OCI-LY3 (cell line): Measurements from ENCODE around the gene TARBP1.
"Not testable (repeated sequence)": the region's sequence is repeated elsewhere in the genome, so short reads cannot be mapped to it uniquely, and the experiment has no call there.

Source experiments
- H2AFZ ChIP-seq: fragments of 200-600, 300-600 bp; shearing (Covaris generic); 2 replicates; pipeline ENCODE4 v1.6.0; 2014; ENCODE audit warnings: antibody characterized with exemption, low read depth, low read length
- H3K27ac ChIP-seq: fragments of 200-600, 300-600 bp; sonication (generic); 2 replicates; pipeline ENCODE4 v1.5.1; 2014; ENCODE audit warnings: mild to moderate bottlenecking, low read length, moderate library complexity, mixed read lengths
- H3K27me3 ChIP-seq: fragments of 200-600, 300-600 bp; sonication (generic); 2 replicates; pipeline ENCODE4 v1.6.1; 2014; ENCODE audit warnings: low read depth, low read length, mixed read lengths
- H3K36me3 ChIP-seq: fragments of 200-600, 300-600 bp; sonication (generic); replicated peaks from 2 replicates; pipeline ENCODE3; 2014; ENCODE audit warnings: low read depth, low read length, mixed read lengths
- H3K4me1 ChIP-seq: fragments of 300-600, 200-600 bp; sonication (generic); 2 replicates; pipeline ENCODE4 v1.6.1; 2014; ENCODE audit warnings: low read length, mixed read lengths
- H3K4me2 ChIP-seq: fragments of 200-600, 300-600 bp; sonication (generic); 2 replicates; pipeline ENCODE4 v1.6.1; 2014; ENCODE audit warnings: low read length, mixed read lengths
- H3K4me3 ChIP-seq: fragments of 300-600, 200-600 bp; sonication (generic); 2 replicates; pipeline ENCODE4 v1.5.1; 2014; ENCODE audit warnings: antibody characterized with exemption, mild to moderate bottlenecking, low read length, moderate library complexity
- H3K79me2 ChIP-seq: fragments of 300-600, 200-600 bp; shearing (Covaris generic); 2 replicates; pipeline ENCODE4 v1.6.1; 2014; ENCODE audit warnings: mild to moderate bottlenecking, low read length, mixed read lengths
- H3K9ac ChIP-seq: fragments of 300-600, 200-600 bp; shearing (Covaris generic); 2 replicates; pipeline ENCODE4 v1.6.0; 2014; ENCODE audit warnings: mild to moderate bottlenecking, low read length, moderate library complexity
- H3K9me3 ChIP-seq: fragments of 200-600, 300-600 bp; shearing (Covaris generic); 2 replicates; pipeline ENCODE4 v1.6.1; 2014; ENCODE audit warnings: low read length, mixed read lengths; ENCODE audit not compliant: insufficient read depth
- H4K20me1 ChIP-seq: fragments of 200-600, 300-600 bp; sonication (generic); 2 replicates; pipeline ENCODE4 v1.6.1; 2016; ENCODE audit warnings: low read length, mixed read lengths; ENCODE audit not compliant: insufficient read depth
- EZH2phosphoT487 ChIP-seq: fragments of 200-600 bp; shearing (Covaris generic); IDR thresholded peaks from 2 replicates; pipeline ENCODE4 v1.6.1; 2018; ENCODE audit warnings: antibody characterized with exemption, mixed run types, low read depth
- TF ChIP-seq, protein P1 (sequence below): fragments of 200-600, 300-600 bp; sonication (generic); IDR thresholded peaks from 2 replicates; pipeline ENCODE4 v1.5.1; 2014; ENCODE audit warnings: antibody characterized with exemption, low read length, low read depth

TARBP1 gene

DNA sequence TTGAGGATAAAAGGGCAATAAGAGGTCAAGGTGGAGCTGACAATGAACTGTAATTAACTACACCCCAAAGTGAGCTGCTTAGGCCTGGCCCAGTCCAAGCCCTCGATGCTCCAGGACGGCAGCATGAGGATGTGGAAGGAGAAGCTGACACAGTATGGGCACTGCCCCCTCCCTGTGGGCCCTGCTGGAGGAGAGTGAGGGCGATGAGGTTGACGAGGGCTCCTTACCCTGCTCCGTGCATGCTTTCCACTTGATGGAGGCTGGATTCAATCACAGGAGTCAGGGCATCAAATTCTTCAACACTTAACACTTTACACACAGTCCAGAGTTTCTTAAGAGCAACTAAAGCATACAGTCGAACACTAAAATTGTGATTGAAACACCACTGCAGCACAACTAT lies 73.3 kb downstream of the TARBP1 start:
- H3K4me2 ChIP-seq = no peak overlapping the region
- no peak for TF ChIP-seq EZH2phosphoT487
- TF ChIP-seq, protein P1, sequence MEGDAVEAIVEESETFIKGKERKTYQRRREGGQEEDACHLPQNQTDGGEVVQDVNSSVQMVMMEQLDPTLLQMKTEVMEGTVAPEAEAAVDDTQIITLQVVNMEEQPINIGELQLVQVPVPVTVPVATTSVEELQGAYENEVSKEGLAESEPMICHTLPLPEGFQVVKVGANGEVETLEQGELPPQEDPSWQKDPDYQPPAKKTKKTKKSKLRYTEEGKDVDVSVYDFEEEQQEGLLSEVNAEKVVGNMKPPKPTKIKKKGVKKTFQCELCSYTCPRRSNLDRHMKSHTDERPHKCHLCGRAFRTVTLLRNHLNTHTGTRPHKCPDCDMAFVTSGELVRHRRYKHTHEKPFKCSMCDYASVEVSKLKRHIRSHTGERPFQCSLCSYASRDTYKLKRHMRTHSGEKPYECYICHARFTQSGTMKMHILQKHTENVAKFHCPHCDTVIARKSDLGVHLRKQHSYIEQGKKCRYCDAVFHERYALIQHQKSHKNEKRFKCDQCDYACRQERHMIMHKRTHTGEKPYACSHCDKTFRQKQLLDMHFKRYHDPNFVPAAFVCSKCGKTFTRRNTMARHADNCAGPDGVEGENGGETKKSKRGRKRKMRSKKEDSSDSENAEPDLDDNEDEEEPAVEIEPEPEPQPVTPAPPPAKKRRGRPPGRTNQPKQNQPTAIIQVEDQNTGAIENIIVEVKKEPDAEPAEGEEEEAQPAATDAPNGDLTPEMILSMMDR = no peak
- H3K4me3 ChIP-seq = no peak overlapping the region
- H4K20me1 ChIP-seq = no peaks in the 10 kb centered on the region
- no peak overlapping the region for H3K27ac ChIP-seq
- H2AFZ ChIP-seq = no peak overlapping the region
- no peaks in the 10 kb centered on the region for H3K9me3 ChIP-seq
- H3K4me1 ChIP-seq = peaks cover 7% of the 10 kb centered on the region
- no peaks in the 10 kb centered on the region for H3K27me3 ChIP-seq
- H3K36me3 ChIP-seq = no peaks in the 10 kb centered on the region
- no peaks in the 10 kb centered on the region for H3K79me2 ChIP-seq
- H3K9ac ChIP-seq = no peak overlapping the region

DNA sequence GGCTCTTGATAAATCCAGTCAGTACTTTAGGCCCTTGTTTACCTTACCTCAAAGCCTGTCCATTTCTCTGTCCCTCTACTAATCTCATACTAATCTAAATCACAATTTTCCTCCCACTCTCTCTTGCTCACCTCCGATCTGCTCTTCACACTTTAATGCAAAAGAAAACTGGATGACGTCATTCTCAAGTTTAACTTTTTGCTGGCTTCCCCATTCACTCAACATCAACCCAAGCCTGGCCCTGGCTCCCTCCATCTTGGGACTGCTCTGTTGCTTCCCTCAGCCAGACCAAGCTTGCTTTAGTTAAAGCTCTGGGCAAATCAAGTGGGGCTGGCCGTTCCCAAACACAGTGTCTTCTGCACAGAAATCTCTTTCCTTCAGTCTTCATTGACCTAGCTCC lies 76.0 kb downstream of the TARBP1 start:
- Histone ChIP-seq H3K27ac (no peak overlapping the region), H3K27me3 (no peaks in the 10 kb centered on the region), H3K36me3 (no peaks in the 10 kb centered on the region), H3K4me1 (peaks cover 30% of the 10 kb centered on the region), H3K4me3 (no peak overlapping the region), H3K9me3 (no peaks in the 10 kb centered on the region), H2AFZ (no peak overlapping the region), H3K79me2 (no peaks in the 10 kb centered on the region), H3K4me2 (no peak overlapping the region), H4K20me1 (no peaks in the 10 kb centered on the region), H3K9ac (no peak overlapping the region)
- TF ChIP-seq EZH2phosphoT487 = no peak
- TF ChIP-seq, protein P1 = no peak

DNA sequence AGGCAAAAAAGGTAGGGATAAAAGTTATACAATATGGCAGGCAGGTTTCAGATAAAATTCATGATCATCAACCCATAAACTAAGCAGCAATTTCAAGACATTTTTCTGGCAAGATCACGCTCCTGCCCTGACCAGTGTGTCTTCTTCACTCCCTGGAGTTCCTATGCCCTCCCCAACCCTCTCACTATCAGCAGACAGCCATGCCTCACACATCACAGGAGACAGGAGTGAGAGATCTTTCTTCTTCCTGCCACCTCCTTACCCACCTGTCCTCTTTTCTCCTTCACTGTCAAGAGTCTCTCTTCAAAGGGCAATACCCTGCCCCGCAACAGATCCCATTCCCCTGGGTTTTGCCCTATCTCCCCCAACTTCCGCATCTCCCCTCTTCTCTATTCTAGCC lies 77.3 kb downstream of the TARBP1 start:
- H3K27ac ChIP-seq = no peak overlapping the region
- H3K4me3 ChIP-seq = no peak overlapping the region
- H4K20me1 ChIP-seq = no peaks in the 10 kb centered on the region
- H3K9me3 ChIP-seq = no peaks in the 10 kb centered on the region
- H2AFZ ChIP-seq = no peak overlapping the region
- H3K36me3 ChIP-seq = no peaks in the 10 kb centered on the region
- no peak overlapping the region for H3K9ac ChIP-seq
- H3K4me1 ChIP-seq = peaks cover 32% of the 10 kb centered on the region
- H3K4me2 ChIP-seq = no peak overlapping the region
- H3K27me3 ChIP-seq = no peaks in the 10 kb centered on the region
- no peaks in the 10 kb centered on the region for H3K79me2 ChIP-seq
- TF ChIP-seq, protein P1 = no peak
- no peak for TF ChIP-seq EZH2phosphoT487

- peak overlapping the region; percentile 14 for H3K9ac ChIP-seq
- no peaks in the 10 kb centered on the region for H3K79me2 ChIP-seq
- H3K4me2 ChIP-seq = peak overlapping the region; percentile 65
- 0 out of 2 replicates have a peak overlapping the region, but pooled peaks have one; percentile 10 for H2AFZ ChIP-seq
- no peaks in the 10 kb centered on the region for H4K20me1 ChIP-seq
- peak overlapping the region; percentile 15; the same call in 1 of the 2 replicates for H3K27ac ChIP-seq
- no peaks in the 10 kb centered on the region for H3K27me3 ChIP-seq
- H3K9me3 ChIP-seq = no peaks in the 10 kb centered on the region
- TF ChIP-seq, protein P1 = no peak
- TF ChIP-seq EZH2phosphoT487 = no peak
- no peaks in the 10 kb centered on the region for H3K36me3 ChIP-seq
- peak overlapping the region; percentile 38 for H3K4me3 ChIP-seq
- H3K4me1 ChIP-seq = peaks cover 32% of the 10 kb centered on the region
Observed at GRCh38 chr1:234400773-234401172, 78.2 kb downstream of the TARBP1 start.

- not testable (repeated sequence) for H3K4me3 ChIP-seq, H3K79me2 ChIP-seq, H2AFZ ChIP-seq, H3K36me3 ChIP-seq, H3K9ac ChIP-seq, H3K9me3 ChIP-seq, H4K20me1 ChIP-seq, H3K27me3 ChIP-seq
- H3K4me2 ChIP-seq = peak overlapping the region; percentile 64
- peaks cover 32% of the 10 kb centered on the region for H3K4me1 ChIP-seq
- H3K27ac ChIP-seq = peak overlapping the region; percentile 71
Observed at GRCh38 chr1:234399515-234399914, 79.5 kb downstream of the TARBP1 start.
